ENCODE data around the gene BBS12.
A peak's percentile ranks its signal among the peaks of the same experiment; 100 is the strongest.

Gene BBS12

DNA sequence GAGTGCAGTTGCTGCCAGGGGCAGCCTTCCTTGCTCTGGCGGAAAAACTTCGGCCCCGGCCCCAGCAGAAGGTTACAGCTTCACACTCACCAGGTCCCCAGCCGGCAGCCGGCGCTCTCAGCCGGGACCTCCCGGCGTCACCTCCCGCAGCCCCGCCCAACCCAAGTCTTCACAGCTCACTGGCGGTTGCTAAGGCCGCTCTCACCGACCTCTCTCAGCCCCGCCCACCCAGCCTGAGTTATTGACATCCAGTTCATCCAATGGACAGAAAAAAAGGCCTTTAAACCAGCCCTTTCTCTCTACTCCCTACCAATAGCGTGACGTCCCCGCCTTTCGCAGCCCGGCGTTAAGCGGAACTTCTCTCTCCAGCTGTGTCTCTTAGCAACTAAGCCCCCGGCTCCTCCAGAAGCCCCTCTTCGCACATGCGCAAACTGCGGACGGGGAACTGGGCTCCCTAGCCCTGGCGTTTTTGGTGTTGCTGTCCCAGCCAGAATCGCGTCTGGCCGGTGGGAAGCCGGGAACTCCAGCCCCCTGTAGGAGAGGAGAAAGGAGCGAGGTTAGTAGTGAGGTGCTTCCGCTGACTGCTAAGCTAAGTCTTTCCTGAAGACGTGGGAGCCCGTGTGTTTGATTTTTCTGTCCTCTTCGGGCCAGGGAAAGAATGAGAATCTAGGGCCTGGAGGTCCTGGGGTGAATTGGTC, at the start of gene BBS12:
BBS12 (plus strand) TSS at position 376 of the 698 bp plus-strand sequence. CDS start 9,189 bp downstream, outside the sequence.
- peak; percentile 99 for DNase-seq (ENCODE audit: low read depth)

- no peak for DNase-seq (ENCODE audit: low read depth)
These were observed 45.8 kb upstream of the BBS12 start for GRCh38 chr4:122686691-122687090.

DNA sequence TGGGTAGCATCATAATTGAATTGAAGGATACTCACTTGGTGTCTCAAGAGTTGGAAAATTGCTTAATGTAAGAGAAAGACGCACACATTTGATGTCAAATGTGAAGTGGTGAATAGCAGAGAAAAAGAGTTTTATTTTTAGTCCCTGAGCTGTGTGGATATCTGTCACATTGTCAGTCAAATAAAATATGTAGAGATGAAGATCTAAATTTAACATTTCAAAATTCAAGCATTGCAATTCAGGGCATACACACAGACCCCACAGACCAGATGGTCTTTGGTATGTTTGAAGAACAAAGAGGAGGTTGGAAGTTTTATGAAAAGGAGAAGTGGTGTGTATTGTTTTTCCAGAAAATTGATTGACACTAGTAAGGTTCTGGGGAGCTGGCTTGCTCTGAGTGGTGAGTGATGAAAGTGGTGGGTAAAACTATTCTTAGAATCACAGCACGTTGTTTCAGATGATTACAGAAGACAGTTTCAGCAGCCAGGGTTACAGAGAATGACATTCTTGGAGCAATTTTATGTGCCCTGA, 44.9 kb upstream of the BBS12 start:
- DNase-seq (ENCODE audit: low read depth), result no peak

- no peak for DNase-seq (ENCODE audit: low read depth)
These were observed 43.9 kb upstream of the BBS12 start for GRCh38 chr4:122688529-122689140.

DNA sequence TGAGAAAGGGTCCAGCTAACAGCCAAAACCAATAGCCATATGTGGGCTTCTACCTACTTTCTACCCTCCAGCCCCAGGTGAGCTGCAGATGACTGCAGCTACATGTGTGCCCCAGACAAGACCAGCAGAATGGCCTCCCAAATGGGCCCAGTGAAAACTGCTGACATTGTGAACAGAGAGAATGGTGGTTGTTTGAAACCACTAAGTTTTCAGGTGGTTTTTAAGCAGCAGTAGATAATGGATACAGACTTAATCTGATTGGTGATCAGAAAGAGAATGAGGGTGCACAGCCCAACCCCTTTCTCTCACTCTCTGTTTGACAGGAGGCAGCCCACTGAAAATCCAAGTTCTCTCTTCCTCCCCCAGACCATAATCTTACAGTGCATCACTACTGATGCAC, 42.5 kb upstream of the BBS12 start:
- no peak for DNase-seq (ENCODE audit: low read depth)

GRCh38 chr4:122691988-122692387, 40.5 kb upstream of the BBS12 start:
- DNase-seq (ENCODE audit: low read depth), result no peak

DNA sequence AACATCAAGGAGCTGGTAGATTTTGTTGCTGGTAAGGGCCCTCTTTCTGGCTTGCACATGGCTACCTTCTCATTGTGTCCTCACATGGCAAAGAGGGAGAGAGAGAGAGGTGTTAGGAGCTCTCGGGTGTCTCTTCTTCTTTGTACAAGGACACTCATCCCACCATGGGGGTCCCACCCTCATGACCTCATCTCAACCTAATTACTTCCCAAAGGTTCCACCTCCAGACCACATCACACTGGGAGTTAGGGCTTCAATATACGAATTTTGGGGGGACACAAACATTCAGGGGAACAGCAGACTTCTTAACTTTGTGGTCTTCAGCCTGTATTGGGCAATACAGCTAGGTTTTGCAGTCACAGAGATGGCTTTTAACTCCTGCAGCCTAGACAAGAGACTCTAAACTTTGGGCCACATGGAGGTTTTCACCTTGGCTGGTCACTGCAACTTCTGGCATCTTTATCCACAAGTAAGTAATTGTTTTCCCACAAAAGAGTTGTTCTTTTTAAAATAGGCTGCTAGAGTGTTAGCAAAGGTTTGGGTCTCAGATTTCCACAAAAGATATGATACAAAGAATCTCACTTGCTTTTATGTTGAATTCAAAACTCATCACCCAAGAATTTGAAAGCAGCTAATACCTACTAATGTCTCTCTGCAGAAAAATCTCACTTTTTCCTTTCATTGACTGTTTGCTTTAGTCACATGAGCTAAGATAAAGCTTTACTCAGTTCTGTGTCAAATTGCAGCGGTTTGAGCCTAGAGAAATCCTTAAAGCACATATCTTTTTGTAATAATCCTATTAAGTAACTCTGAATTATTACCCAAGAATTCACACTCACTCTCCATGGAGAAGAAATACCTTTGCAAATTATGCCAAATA, 39.6 kb upstream of the BBS12 start:
- DNase-seq (ENCODE audit: low read depth), result no peak

DNA sequence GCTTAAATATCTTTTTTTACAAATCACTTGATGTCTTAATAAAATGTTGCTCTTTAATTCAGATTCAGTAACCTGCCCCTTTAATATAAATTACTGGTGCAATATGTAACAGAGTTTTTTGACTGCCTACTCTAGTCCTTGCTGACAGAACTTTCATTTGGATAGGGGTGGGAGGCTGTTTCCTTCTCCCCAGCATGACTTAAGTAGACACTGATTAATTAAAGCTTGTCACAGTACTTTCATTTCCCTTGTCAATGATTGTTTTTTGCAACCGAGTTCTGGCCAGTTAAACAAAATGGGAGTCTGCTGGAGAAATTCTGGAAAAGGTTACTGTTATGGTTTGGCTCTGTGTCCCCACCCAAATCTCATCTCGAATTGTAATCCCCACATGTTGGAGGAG, 37.3 kb upstream of the BBS12 start:
- DNase-seq (ENCODE audit: low read depth), result no peak

- DNase-seq (ENCODE audit: low read depth), result no peak
These were observed 32.3 kb upstream of the BBS12 start for GRCh38 chr4:122700178-122700725.

- no peak for DNase-seq (ENCODE audit: low read depth)
These were observed 31.4 kb upstream of the BBS12 start for GRCh38 chr4:122701061-122701460.

GRCh38 chr4:122701965-122702364, 30.5 kb upstream of the BBS12 start:
- DNase-seq (ENCODE audit: low read depth), result no peak

DNA sequence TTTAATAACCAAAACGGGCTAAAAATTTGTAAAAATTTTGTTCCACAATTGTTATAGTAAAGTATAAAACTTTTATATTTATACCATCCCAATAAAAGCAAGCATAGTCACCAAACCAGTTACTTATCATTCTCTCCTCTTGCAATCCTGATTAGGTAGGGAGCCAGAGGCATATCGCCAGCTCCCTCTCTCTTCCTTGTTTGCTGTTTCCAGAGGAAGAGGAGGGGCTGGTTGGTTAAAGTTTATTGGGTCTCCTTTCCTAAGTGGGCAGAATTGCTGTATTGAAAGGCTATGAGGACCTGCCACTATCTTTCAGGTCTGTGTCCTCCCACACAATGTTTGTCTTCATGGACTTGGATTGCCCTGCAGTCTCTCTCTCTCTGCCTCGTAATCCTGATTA, 29.6 kb upstream of the BBS12 start:
- DNase-seq (ENCODE audit: low read depth), result no peak

DNA sequence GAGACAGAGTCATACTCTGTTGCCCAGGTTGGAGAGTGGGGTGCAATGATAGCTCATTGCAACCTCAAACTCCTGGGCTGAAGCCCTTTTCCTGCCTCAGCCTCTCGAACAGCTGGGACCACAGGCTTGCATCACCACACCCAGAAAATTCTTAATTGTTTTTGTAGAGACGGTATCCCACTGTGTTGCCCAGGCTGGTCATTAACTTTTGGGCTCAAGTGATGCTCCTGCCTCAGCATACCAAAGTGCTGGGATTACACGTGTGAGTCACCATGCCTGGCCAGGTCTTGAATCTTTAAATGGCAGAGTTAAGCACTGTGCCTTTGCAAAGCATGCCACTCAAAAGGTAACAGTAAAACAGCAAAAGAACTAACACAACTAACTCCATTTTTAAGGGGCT, 28.6 kb upstream of the BBS12 start:
- no peak for DNase-seq (ENCODE audit: low read depth)

- no peak for DNase-seq (ENCODE audit: low read depth)
These were observed 27.5 kb upstream of the BBS12 start for GRCh38 chr4:122705009-122705408.

DNA sequence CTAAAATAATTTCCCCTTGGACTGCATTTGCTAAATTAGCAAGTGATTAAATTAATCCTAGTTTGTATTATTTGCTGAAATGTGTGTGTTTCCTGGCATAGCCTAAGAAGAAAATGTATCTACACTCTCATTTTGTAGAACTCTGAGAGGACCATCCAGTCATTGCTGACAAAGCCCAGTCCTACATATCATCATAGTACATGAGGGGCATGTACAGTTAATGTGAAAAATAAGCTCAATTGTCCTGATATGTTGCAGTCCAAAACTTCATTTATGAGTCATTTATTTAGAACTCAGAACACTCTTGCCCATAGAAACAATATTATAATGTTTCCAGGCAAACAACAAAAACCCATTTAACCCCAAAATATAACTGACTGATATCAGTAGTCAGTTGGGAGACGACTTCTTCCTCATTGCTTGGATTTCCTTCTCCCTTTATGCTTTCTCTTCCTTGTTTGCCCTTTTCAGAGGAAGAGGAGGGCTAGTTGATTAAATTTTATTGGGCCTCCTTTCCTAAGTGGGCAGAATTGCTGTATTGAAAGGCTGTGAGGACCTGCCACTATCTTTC, 26.9 kb upstream of the BBS12 start:
- DNase-seq (ENCODE audit: low read depth), result no peak

- DNase-seq (ENCODE audit: low read depth), result no peak
These were observed 26.0 kb upstream of the BBS12 start for GRCh38 chr4:122706511-122706910.

- DNase-seq (ENCODE audit: low read depth), result no peak
These were observed 25.0 kb upstream of the BBS12 start for GRCh38 chr4:122707497-122707896.

GRCh38 chr4:122709236-122709635, 23.3 kb upstream of the BBS12 start:
- no peak for DNase-seq (ENCODE audit: low read depth)

DNA sequence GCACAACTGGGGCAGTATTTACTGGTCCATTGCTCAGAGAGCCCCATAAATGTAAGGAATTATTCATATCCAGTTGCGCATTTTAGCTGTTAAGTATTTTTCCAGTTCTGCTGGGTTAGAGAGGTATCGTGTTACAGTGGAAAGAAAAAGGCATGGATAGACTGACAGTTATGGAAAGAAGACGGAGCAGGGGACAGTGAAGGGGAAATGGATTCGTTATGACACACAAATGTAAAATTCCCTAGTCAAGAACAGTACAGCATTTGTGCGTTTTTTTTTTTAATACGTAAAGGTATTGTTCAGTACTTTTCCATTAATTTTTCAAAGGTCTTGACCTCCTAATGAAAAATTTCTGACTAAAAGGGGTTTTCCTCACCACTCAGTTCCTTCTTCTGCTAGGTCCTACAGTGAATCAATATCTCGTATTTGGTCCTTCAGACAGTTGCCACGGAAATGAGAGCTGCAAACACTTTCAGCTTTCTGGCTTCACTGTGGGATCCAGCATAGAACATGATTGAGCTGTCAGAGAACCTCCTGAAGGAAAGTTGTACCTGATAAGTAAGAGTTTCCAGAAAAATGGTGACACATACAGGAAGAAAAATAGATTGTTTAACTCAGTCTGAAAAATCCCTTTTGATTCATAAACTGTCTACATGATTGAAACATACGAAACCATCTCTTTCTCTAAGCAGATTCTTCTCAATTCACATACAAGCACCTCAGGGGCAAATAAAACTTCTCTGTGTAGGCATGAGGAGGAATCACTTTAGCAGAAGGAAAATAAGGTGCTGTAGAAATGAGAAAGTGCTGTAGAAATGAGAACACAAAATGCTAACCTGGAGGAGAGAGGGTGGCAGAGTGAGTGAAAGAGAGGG, 21.8 kb upstream of the BBS12 start:
- no peak for DNase-seq (ENCODE audit: low read depth)

- DNase-seq (ENCODE audit: low read depth), result no peak
These were observed 20.6 kb upstream of the BBS12 start for GRCh38 chr4:122711919-122712318.

- DNase-seq (ENCODE audit: low read depth), result no peak
These were observed 19.7 kb upstream of the BBS12 start for GRCh38 chr4:122712782-122713181.

Data from activated T-cell treated with anti-CD3 and anti-CD28 coated beads for 1 hour (primary cell).